H9 (cell line): ENCODE measurements around the gene CCNI2. TPM values are rescaled to one million over a fixed set of nuclear protein-coding genes. Genes with fewer than 3 reads are reported as not detected.

Experiments
- DNase-seq: peaks from one replicate; pipeline ENCODE4 v3.0.0-alpha.2; 2017
- H2AFZ ChIP-seq: one replicate; pipeline ENCODE4 v1.6.1; 2013; ENCODE audit warnings: mild to moderate bottlenecking, low read length, control low read depth, moderate library complexity
- H2AK5ac ChIP-seq: 2 replicates; pipeline ENCODE4 v1.6.1; 2013; ENCODE audit warnings: low read length, control low read depth, mixed read lengths; ENCODE audit not compliant: insufficient read length
- H2BK120ac ChIP-seq: one replicate; pipeline ENCODE4 v1.6.1; 2013; ENCODE audit warnings: low read depth, mild to moderate bottlenecking, low read length, control low read depth, inconsistent platforms; ENCODE audit not compliant: poor library complexity, severe bottlenecking
- H2BK12ac ChIP-seq: 2 replicates; pipeline ENCODE4 v1.6.1; 2013; ENCODE audit warnings: low read length, control low read depth, mixed read lengths, low read depth; ENCODE audit not compliant: insufficient read length
- H2BK15ac ChIP-seq: 2 replicates; pipeline ENCODE4 v1.6.1; 2013; ENCODE audit warnings: low read depth, low read length, control low read depth
- H2BK20ac ChIP-seq: one replicate; pipeline ENCODE4 v1.6.1; 2013; ENCODE audit warnings: low read depth, mild to moderate bottlenecking, low read length, control low read depth, inconsistent platforms; ENCODE audit not compliant: poor library complexity, severe bottlenecking
- H2BK5ac ChIP-seq: 2 replicates; pipeline ENCODE4 v1.6.1; 2013; ENCODE audit warnings: low read length, control low read depth, mixed read lengths; ENCODE audit not compliant: insufficient read length
- H3K14ac ChIP-seq: 2 replicates; pipeline ENCODE4 v1.6.1; 2013; ENCODE audit warnings: low read length, control low read depth; ENCODE audit not compliant: insufficient read depth
- H3K18ac ChIP-seq: 2 replicates; pipeline ENCODE4 v1.6.1; 2013; ENCODE audit warnings: low read depth, mild to moderate bottlenecking, mixed read lengths, low read length, control low read depth; ENCODE audit not compliant: insufficient read length
- H3K23ac ChIP-seq: 2 replicates; pipeline ENCODE4 v1.6.1; 2013; ENCODE audit warnings: low read length, control low read depth, mixed read lengths, low read depth; ENCODE audit not compliant: insufficient read length
- H3K23me2 ChIP-seq: 2 replicates; pipeline ENCODE4 v1.6.1; 2013; ENCODE audit warnings: low read depth, mild to moderate bottlenecking, mixed read lengths, low read length, control low read depth; ENCODE audit not compliant: insufficient read length, poor library complexity, severe bottlenecking
- H3K27ac ChIP-seq: 2 replicates; pipeline ENCODE4 v1.5.1; 2013; ENCODE audit warnings: low read length, control low read depth, mixed read lengths, low read depth; ENCODE audit not compliant: insufficient read length
- H3K27me3 ChIP-seq: 2 replicates; pipeline ENCODE4 v1.6.1; 2013; ENCODE audit warnings: low read length, control low read depth, inconsistent platforms; ENCODE audit not compliant: insufficient read depth
- H3K4ac ChIP-seq: 2 replicates; pipeline ENCODE4 v1.6.1; 2013; ENCODE audit warnings: low read depth, mild to moderate bottlenecking, control low read depth, inconsistent platforms, low read length, moderate library complexity
- H3K4me1 ChIP-seq: 2 replicates; pipeline ENCODE4 v1.6.1; 2013; ENCODE audit warnings: low read length, control low read depth, inconsistent platforms; ENCODE audit not compliant: insufficient read depth
- H3K4me2 ChIP-seq: 2 replicates; pipeline ENCODE4 v1.6.1; 2013; ENCODE audit warnings: low read length, control low read depth, mixed read lengths; ENCODE audit not compliant: insufficient read length, insufficient read depth
- H3K56ac ChIP-seq: 2 replicates; pipeline ENCODE4 v1.6.1; 2013; ENCODE audit warnings: low read depth, mild to moderate bottlenecking, mixed read lengths, low read length, control low read depth; ENCODE audit not compliant: insufficient read length
- H3K79me1 ChIP-seq: 2 replicates; pipeline ENCODE4 v1.6.1; 2013; ENCODE audit warnings: low read depth, mild to moderate bottlenecking, moderate library complexity, low read length, control low read depth, inconsistent platforms; ENCODE audit not compliant: insufficient read depth, poor library complexity, severe bottlenecking
- H3K79me2 ChIP-seq: 2 replicates; pipeline ENCODE4 v1.6.1; 2013; ENCODE audit warnings: low read length, control low read depth, inconsistent platforms; ENCODE audit not compliant: insufficient read depth
- H3K9ac ChIP-seq: 2 replicates; pipeline ENCODE4 v1.6.1; 2013; ENCODE audit warnings: low read length, control low read depth, mixed read lengths; ENCODE audit not compliant: insufficient read length; ENCODE audit errors: extremely low read depth
- H3K9me3 ChIP-seq: one replicate; pipeline ENCODE4 v1.6.1; 2013; ENCODE audit warnings: low read depth, low read length, inconsistent platforms; ENCODE audit not compliant: control insufficient read depth
- H3T11ph ChIP-seq: one replicate; pipeline ENCODE4 v1.6.1; 2013; ENCODE audit warnings: mild to moderate bottlenecking, low read length, control low read depth, inconsistent platforms
- H4K20me1 ChIP-seq: one replicate; pipeline ENCODE4 v1.6.1; 2013; ENCODE audit not compliant: control insufficient read depth, insufficient read length, insufficient read depth
- H4K5ac ChIP-seq: 2 replicates; pipeline ENCODE4 v1.6.1; 2013; ENCODE audit warnings: low read depth, mild to moderate bottlenecking, mixed read lengths, low read length, control low read depth; ENCODE audit not compliant: insufficient read length
- H4K8ac ChIP-seq: replicated peaks from 2 replicates; pipeline ENCODE4 v1.6.1; 2013; ENCODE audit warnings: low read length, control low read depth, mixed read lengths, low read depth; ENCODE audit not compliant: insufficient read length
- H4K91ac ChIP-seq: 2 replicates; pipeline ENCODE4 v1.6.1; 2013; ENCODE audit warnings: low read depth, mild to moderate bottlenecking, moderate library complexity, mixed read lengths, low read length, control low read depth; ENCODE audit not compliant: insufficient read length
- H3K27ac Mint-ChIP-seq, 3 experiments: 2 replicates in 2 of 3; 3 replicates in 1 of 3; pipeline ENCODE4 v1.8.0; 2020 to 2021; ENCODE audit warnings: mixed read lengths in 3 of 3, mild to moderate bottlenecking in 1 of 3, moderate library complexity in 1 of 3
- H3K27me3 Mint-ChIP-seq: 2 replicates; pipeline ENCODE4 v1.8.0; 2021; ENCODE audit warnings: low read depth, mild to moderate bottlenecking, moderate library complexity, mixed read lengths
- H3K36me3 Mint-ChIP-seq, 3 experiments: 2 replicates in 2 of 3; 3 replicates in 1 of 3; pipeline ENCODE4 v1.8.0; 2020 to 2021; ENCODE audit warnings: low read depth in 3 of 3, mixed read lengths in 3 of 3; ENCODE audit not compliant: insufficient read depth in 1 of 3
- H3K4me1 Mint-ChIP-seq, 2 experiments: 2 replicates each; pipeline ENCODE4 v1.8.0; 2020; ENCODE audit warnings: mixed read lengths in 2 of 2
- H3K4me3 Mint-ChIP-seq, 2 experiments: 2 replicates in 1 of 2; 3 replicates in 1 of 2; pipeline ENCODE4 v1.8.0; 2020 to 2021; ENCODE audit warnings: mild to moderate bottlenecking in 2 of 2, mixed read lengths in 2 of 2, moderate library complexity in 1 of 2
- H3K9me3 Mint-ChIP-seq, 2 experiments: 2 replicates in 1 of 2; 3 replicates in 1 of 2; pipeline ENCODE4 v1.8.0; 2020; ENCODE audit warnings: mild to moderate bottlenecking in 2 of 2, mixed read lengths in 2 of 2, moderate library complexity in 1 of 2
- CTCF ChIP-seq: fragments of 200-600 bp; sonication (generic); conservative IDR thresholded peaks from 3 replicates; pipeline ENCODE4 v1.8.0; 2021; ENCODE audit warnings: antibody characterized with exemption, mild to moderate bottlenecking
- WGBS: extraction: QIAGEN DNeasy Blood & Tissue Kit; methylation state at CpG from one replicate; pipeline ENCODE4 v1.1.7; 2013; ENCODE audit warnings: missing lambda C conversion rate, low lambda C conversion rate, mixed read lengths; ENCODE audit not compliant: insufficient read length; ENCODE audit errors: extremely low coverage; 5-methylcytosine and 5-hydroxymethylcytosine counted together
- total RNA-seq: library from RNA; stranded (reverse); gene quantifications from 2 replicates; pipeline ENCODE4 v1.2.1, GENCODE V29; 2021

Gene CCNI2
- total RNA-seq, 1 experiment from 2014 or later: 0.57 TPM

GRCh38 chr5:132775476-132775961 is 28.3 kb downstream of the CCNI2 start:
- H3K27ac ChIP-seq: no peak overlapping the region
- peaks cover 33 to 38% of the 10 kb centered on the region in 2 experiments for H3K4me1 Mint-ChIP-seq
- H3K79me1 ChIP-seq: peaks cover 2% of the 10 kb centered on the region
- TF ChIP-seq CTCF: no peak
- H3K14ac ChIP-seq: no peak overlapping the region
- no peak overlapping the region for H3K4ac ChIP-seq
- H3K27ac Mint-ChIP-seq: no peak overlapping the region
- H3K9me3 Mint-ChIP-seq: no peaks in the 10 kb centered on the region; a peak in 1 of 5 replicates
- H3K18ac ChIP-seq: no peak overlapping the region
- H3T11ph ChIP-seq: no peak overlapping the region
- H4K5ac ChIP-seq: no peak overlapping the region
- peaks cover 10% of the 10 kb centered on the region; the same call in 1 of the 2 replicates for H3K4me1 ChIP-seq
- no peak overlapping the region for H2BK12ac ChIP-seq
- no peaks in the 10 kb centered on the region for H3K9me3 ChIP-seq
- H2BK15ac ChIP-seq: no peak overlapping the region
- H4K20me1 ChIP-seq: no peaks in the 10 kb centered on the region
- H2BK5ac ChIP-seq: no peak overlapping the region
- H2BK20ac ChIP-seq: no peak overlapping the region
- H2AFZ ChIP-seq: no peak overlapping the region
- no peak overlapping the region for H4K91ac ChIP-seq
- peaks cover 66% of the 10 kb centered on the region for H3K27me3 Mint-ChIP-seq
- peaks cover 2% of the 10 kb centered on the region; the same call in 1 of the 2 replicates for H3K79me2 ChIP-seq
- no peak overlapping the region for H3K23ac ChIP-seq
- H2AK5ac ChIP-seq: no peak overlapping the region
- H2BK120ac ChIP-seq: no peak overlapping the region
- peaks cover 16% of the 10 kb centered on the region; the same call in 1 of the 2 replicates for H3K27me3 ChIP-seq
- peak overlapping the region in 1 of 2 experiments; percentile 80; a peak in 3 of 5 replicates for H3K4me3 Mint-ChIP-seq
- no peak overlapping the region for H3K4me2 ChIP-seq
- no CpG with 5 or more reads among the region's 7 CpGs for WGBS
- H3K23me2 ChIP-seq: peaks cover 13% of the 10 kb centered on the region
- H3K56ac ChIP-seq: no peak overlapping the region
- no peaks in the 10 kb centered on the region for H3K36me3 Mint-ChIP-seq
- DNase-seq: no peak
- no peak overlapping the region for H4K8ac ChIP-seq
- no peak overlapping the region for H3K9ac ChIP-seq
